IPS-20b (cell line): ENCODE results near the gene BHLHE23.

ENCODE experiments used
- H3K27ac ChIP-seq: one replicate; pipeline ENCODE4 v1.5.1; 2013; ENCODE audit warnings: low read length
- H3K27me3 ChIP-seq: 2 replicates; pipeline ENCODE4 v1.6.1; 2013; ENCODE audit warnings: mild to moderate bottlenecking, low read length, inconsistent platforms; ENCODE audit not compliant: insufficient read depth
- H3K36me3 ChIP-seq: 2 replicates; pipeline ENCODE4 v1.6.1; 2013; ENCODE audit warnings: low read depth, mild to moderate bottlenecking, inconsistent platforms, low read length, moderate library complexity; ENCODE audit not compliant: insufficient read depth
- H3K4me1 ChIP-seq: 2 replicates; pipeline ENCODE4 v1.6.1; 2013; ENCODE audit warnings: mild to moderate bottlenecking, control low read depth, inconsistent platforms, low read length, moderate library complexity; ENCODE audit not compliant: insufficient read depth
- H3K4me3 ChIP-seq: 2 replicates; pipeline ENCODE4 v1.5.1; 2013; ENCODE audit warnings: mild to moderate bottlenecking, low read length, inconsistent platforms
- H3K9ac ChIP-seq: 2 replicates; pipeline ENCODE4 v1.6.1; 2013; ENCODE audit warnings: low read depth, mild to moderate bottlenecking, inconsistent platforms, low read length, moderate library complexity
- H3K9me3 ChIP-seq: 2 replicates; pipeline ENCODE4 v1.6.1; 2013; ENCODE audit warnings: mild to moderate bottlenecking, low read depth, low read length, inconsistent platforms; ENCODE audit not compliant: insufficient read depth

BHLHE23 gene

GRCh38 chr20:63003546-63003945 is 3.2 kb downstream of the BHLHE23 start:
- Histone ChIP-seq H3K4me3 (no peak overlapping the region), H3K27ac (no peak overlapping the region), H3K9ac (no peak overlapping the region), H3K4me1 (peaks cover 5% of the 10 kb centered on the region; the same call in 1 of the 2 replicates), H3K27me3 (peaks cover 100% of the 10 kb centered on the region), H3K9me3 (no peaks in the 10 kb centered on the region), H3K36me3 (no peaks in the 10 kb centered on the region)

- H3K36me3 ChIP-seq, result no peaks in the 10 kb centered on the region
- peaks cover 100% of the 10 kb centered on the region for H3K27me3 ChIP-seq
- no peak overlapping the region for H3K9ac ChIP-seq
- H3K4me1 ChIP-seq, result peaks cover 5% of the 10 kb centered on the region; the same call in 1 of the 2 replicates
- no peaks in the 10 kb centered on the region for H3K9me3 ChIP-seq
- no peak overlapping the region for H3K4me3 ChIP-seq
- no peak overlapping the region for H3K27ac ChIP-seq
Observed at GRCh38 chr20:63002511-63002910, 4.3 kb downstream of the BHLHE23 start.

GRCh38 chr20:63000958-63001357 is 5.8 kb downstream of the BHLHE23 start:
- H3K9ac ChIP-seq, result no peak overlapping the region
- no peak overlapping the region for H3K4me3 ChIP-seq
- H3K4me1 ChIP-seq, result peaks cover 5% of the 10 kb centered on the region; the same call in 1 of the 2 replicates
- H3K9me3 ChIP-seq, result no peaks in the 10 kb centered on the region
- no peak overlapping the region for H3K27ac ChIP-seq
- no peaks in the 10 kb centered on the region for H3K36me3 ChIP-seq
- H3K27me3 ChIP-seq, result peaks cover 94% of the 10 kb centered on the region

GRCh38 chr20:63000036-63000435 is 6.7 kb downstream of the BHLHE23 start:
- H3K9me3 ChIP-seq, result no peaks in the 10 kb centered on the region
- peaks cover 85% of the 10 kb centered on the region for H3K27me3 ChIP-seq
- H3K4me1 ChIP-seq, result peaks cover 8% of the 10 kb centered on the region; the same call in 1 of the 2 replicates
- no peaks in the 10 kb centered on the region for H3K36me3 ChIP-seq
- no peak overlapping the region for H3K4me3 ChIP-seq
- H3K27ac ChIP-seq, result no peak overlapping the region
- H3K9ac ChIP-seq, result no peak overlapping the region

- Histone ChIP-seq H3K27ac (no peak overlapping the region), H3K36me3 (no peaks in the 10 kb centered on the region), H3K4me3 (no peak overlapping the region), H3K9ac (no peak overlapping the region), H3K27me3 (peaks cover 82% of the 10 kb centered on the region), H3K9me3 (no peaks in the 10 kb centered on the region), H3K4me1 (peaks cover 8% of the 10 kb centered on the region; the same call in 1 of the 2 replicates)
Observed at GRCh38 chr20:62999580-62999979, 7.2 kb downstream of the BHLHE23 start.

GRCh38 chr20:62998449-62998848 is 8.3 kb downstream of the BHLHE23 start:
- H3K4me3 ChIP-seq, result no peak overlapping the region
- no peak overlapping the region for H3K27ac ChIP-seq
- peaks cover 74% of the 10 kb centered on the region for H3K27me3 ChIP-seq
- no peaks in the 10 kb centered on the region for H3K36me3 ChIP-seq
- peaks cover 3% of the 10 kb centered on the region; the same call in 1 of the 2 replicates for H3K4me1 ChIP-seq
- H3K9ac ChIP-seq, result no peak overlapping the region
- H3K9me3 ChIP-seq, result no peaks in the 10 kb centered on the region

GRCh38 chr20:62997417-62998035 is 9.2 kb downstream of the BHLHE23 start:
- Histone ChIP-seq H3K9me3 (no peaks in the 10 kb centered on the region), H3K4me3 (no peak overlapping the region), H3K9ac (no peak overlapping the region), H3K27ac (no peak overlapping the region), H3K27me3 (peaks cover 65% of the 10 kb centered on the region), H3K4me1 (peaks cover 3% of the 10 kb centered on the region; the same call in 1 of the 2 replicates), H3K36me3 (no peaks in the 10 kb centered on the region)

GRCh38 chr20:62996596-62996982 is 10.2 kb downstream of the BHLHE23 start:
- Histone ChIP-seq H3K4me3 (no peak overlapping the region), H3K4me1 (peaks cover 3% of the 10 kb centered on the region; the same call in 1 of the 2 replicates), H3K9me3 (no peaks in the 10 kb centered on the region), H3K9ac (no peak overlapping the region), H3K36me3 (no peaks in the 10 kb centered on the region), H3K27me3 (peaks cover 56% of the 10 kb centered on the region), H3K27ac (no peak overlapping the region)

GRCh38 chr20:62995898-62996595 is 10.7 kb downstream of the BHLHE23 start:
- Histone ChIP-seq H3K4me3 (no peak overlapping the region), H3K4me1 (peaks cover 3% of the 10 kb centered on the region; the same call in 1 of the 2 replicates), H3K27ac (no peak overlapping the region), H3K36me3 (no peaks in the 10 kb centered on the region), H3K27me3 (peaks cover 50% of the 10 kb centered on the region), H3K9me3 (no peaks in the 10 kb centered on the region), H3K9ac (no peak overlapping the region)

GRCh38 chr20:62995481-62995880 is 11.3 kb downstream of the BHLHE23 start:
- Histone ChIP-seq H3K4me1 (peaks cover 3% of the 10 kb centered on the region; the same call in 1 of the 2 replicates), H3K36me3 (no peaks in the 10 kb centered on the region), H3K27ac (no peak overlapping the region), H3K4me3 (no peak overlapping the region), H3K9ac (no peak overlapping the region), H3K27me3 (peaks cover 45% of the 10 kb centered on the region), H3K9me3 (no peaks in the 10 kb centered on the region)

GRCh38 chr20:62994869-62995281 is 11.9 kb downstream of the BHLHE23 start:
- Histone ChIP-seq H3K9ac (no peak overlapping the region), H3K4me3 (no peak overlapping the region), H3K27me3 (peaks cover 39% of the 10 kb centered on the region), H3K27ac (no peak overlapping the region), H3K36me3 (no peaks in the 10 kb centered on the region), H3K9me3 (no peaks in the 10 kb centered on the region), H3K4me1 (peaks cover 3% of the 10 kb centered on the region; the same call in 1 of the 2 replicates)
